HK-2 (cell line): ENCODE measurements around the gene MINK1.
A peak's percentile ranks its signal among the peaks of the same experiment; 100 is the strongest.

Experiments
- DNase-seq: peaks from one replicate; pipeline ENCODE4 v3.0.0-alpha.2; 2018; ENCODE audit not compliant: unreplicated experiment

Gene MINK1

DNA sequence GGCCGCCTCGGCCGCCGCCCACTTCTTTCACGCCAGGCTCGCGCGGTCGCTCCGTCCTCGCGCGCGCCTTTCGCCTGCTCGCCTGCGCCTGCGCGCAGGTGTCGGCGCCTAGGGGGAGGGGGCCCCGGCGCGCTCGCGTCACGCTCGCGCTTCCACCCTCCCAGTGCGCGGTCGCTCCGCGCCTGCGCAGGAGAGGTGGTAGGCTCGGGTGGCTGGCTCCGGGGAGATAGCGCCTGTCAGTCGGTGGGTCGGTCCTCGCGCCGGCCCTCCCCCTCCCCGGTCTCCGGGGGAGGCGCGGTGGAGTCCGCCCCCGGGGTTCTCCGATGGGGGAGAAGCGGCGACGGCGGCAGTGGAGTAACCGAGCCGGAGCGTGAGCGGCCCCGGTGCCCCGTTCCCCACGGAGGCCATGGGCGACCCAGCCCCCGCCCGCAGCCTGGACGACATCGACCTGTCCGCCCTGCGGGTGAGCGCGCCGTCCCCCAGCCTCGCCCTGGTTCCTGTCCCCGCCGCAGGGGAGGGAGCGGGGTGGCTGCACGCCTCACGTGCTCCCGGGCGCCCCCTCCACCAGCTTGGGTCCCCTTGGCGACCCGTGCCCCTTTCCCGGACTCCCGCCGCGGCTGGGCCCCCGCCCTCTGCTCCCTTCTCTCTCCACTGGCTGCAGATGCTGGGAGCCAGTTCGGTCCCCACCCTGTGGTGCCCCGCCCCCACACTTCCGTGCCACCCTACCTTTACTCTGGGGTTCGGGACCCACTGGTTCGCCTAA, at the start of gene MINK1:
Gene MINK1, plus strand, starts transcription at position 163 of the 763 bp plus-strand sequence. Its CDS starts 244 bp downstream, at position 407.
- DNase-seq = peak; percentile 90

DNA sequence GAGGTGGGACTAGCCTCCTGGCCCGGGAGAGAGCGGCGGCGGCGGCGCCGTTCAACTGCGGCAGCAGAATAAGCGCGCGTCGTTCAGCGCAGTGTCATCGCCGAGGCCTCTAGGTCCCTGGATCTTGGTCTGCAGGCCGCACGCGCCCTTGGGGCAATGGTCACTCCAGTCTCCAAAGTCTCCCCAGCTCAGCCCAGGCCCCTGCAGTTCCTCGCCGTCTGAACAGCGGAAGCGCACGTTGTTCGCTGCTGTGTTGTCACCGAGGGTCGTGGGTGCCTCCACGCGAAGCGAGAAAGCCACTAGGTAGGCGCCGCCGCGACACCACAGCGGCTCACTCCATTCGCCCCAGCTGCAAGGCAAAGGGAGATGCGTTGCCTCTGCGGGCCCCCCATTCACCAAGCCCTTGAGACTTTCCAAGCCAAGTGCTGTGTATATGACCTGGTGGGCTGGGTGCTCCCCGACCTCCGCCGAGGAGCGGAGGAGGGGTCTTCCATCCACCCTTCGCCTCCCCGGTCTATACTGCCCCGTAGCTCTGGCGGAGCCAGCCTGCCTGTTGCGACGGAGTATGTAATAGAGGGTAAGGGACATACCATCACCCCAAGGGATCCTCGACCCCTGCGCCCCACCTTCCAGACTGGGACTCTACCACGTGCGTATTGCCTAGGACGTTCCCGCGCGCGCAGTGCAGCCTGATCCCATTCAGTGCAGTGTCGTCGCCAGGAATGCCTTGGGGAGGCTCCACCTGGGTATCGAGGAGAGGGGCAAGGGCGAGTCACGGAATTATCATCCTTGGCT, 47.6 kb upstream of the MINK1 start:
- DNase-seq = no peak

DNA sequence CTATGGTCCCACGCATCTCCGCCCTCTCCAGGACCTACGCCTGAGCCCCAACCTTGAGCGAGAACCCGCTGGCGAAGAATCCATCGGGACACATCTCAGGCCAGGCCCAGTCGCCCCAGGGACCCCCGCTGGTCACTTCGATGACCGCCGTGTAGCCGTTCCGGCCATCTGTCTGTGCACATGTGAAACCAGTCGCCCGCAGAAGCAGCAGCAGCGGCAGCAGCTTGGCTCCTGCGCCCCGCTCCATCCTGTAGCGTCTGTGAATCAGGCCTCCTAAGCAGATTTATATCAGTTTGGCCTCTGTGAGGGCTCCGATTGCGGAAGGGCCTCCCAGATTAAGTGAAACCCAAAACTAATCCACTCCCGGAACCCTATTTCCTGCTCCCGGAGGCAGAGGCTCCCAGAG, 47.0 kb upstream of the MINK1 start, which contains the start of gene VMO1:
Gene VMO1, minus strand, starts transcription at position 259 of the 406 bp plus-strand sequence. Its CDS starts 12 bp downstream, at position 247.
- DNase-seq = no peak

DNA sequence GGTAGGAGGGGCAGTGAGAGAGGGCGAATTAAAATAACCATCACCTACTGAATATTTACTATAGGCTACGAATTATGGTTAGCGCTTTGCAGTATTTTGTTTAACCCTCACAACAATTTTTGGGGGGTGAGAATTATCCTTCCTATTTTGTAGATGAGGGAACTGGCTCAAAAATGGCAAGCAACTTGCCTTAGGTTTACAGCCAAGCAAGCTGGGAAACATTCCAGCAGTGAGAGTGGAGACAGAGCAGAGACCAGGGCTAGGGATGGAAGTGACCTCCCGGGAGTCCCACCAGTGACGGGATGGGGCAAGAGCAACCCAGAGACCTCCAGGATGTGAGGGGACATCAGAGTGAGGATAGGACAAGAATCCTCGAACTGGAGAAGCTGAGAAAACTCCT, 46.6 kb upstream of the MINK1 start:
- no peak for DNase-seq

DNA sequence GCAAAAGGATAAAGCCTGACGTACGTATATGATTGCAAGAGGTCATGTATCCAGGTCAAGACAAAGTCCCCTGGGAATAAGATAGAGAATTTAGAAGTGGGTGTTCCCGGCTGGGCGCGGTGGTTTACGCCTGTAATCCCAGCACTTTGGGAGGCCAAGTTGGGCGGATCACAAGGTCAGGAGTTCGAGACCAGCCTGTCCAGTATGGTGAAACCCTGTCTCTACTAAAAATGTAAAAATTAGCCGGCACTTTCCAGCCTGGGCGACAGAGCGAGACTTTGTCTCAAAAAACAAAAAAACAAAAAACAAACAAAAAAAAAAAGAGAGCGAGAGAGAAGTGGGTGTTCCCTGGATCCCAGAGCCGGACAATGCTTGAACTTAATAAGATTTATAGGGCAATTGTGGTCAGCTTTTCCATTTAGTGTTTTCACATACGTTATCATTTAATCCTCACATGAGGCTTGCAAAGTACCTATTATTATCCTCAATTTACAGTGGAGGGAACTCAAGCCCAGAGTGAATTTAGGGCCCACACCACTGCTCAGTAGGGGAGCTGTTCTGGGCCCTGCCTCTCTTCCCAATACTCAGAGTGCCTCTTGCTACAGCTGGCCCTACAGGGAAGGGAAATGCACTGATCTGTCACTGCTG, 44.9 kb upstream of the MINK1 start:
- DNase-seq = no peak

DNA sequence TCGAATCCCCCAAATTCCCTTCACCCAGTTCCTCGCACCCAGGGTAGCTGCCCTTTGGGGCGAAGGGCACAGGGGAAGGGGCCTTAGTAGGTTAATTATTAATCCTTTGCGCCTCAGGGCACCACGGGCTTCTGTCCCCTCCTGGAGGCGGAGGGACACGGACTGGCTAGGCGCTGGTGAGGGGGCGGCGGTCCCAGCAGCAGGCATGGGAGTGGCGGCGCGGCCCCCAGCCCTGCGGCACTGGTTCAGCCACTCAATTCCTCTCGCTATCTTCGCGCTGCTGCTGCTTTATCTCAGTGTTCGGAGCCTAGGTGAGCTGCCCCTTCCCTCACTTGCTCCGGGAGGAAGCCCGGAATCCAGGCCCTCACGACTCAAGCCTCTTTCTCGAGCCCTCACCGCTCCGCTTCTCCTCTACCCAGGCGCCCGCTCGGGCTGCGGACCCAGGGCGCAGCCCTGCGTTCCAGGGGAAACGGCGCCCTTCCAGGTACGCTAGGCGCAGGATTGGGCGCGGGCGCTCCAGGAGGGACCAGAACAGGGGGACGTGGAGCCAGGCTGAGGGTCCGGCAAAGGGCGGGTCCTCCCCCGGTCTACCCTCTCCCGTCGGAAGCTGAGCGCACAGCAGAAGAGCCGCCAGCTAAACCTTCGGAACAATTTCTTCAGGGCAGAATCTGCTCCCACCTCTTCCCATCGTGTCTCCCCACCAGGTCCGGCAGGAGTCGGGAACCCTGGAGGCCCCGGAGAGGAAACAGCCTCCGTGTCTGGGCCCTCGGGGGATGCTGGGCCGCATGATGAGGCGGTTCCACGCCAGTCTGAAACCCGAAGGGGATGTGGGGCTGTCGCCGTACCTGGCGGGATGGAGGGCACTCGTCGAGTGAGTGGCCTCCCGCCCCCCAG, 44.1 kb upstream of the MINK1 start, which contains the start of gene GLTPD2:
Gene GLTPD2, plus strand, starts transcription at position 158 of the 894 bp plus-strand sequence. Its CDS starts 48 bp downstream, at position 206.
- DNase-seq = peak; percentile 43

DNA sequence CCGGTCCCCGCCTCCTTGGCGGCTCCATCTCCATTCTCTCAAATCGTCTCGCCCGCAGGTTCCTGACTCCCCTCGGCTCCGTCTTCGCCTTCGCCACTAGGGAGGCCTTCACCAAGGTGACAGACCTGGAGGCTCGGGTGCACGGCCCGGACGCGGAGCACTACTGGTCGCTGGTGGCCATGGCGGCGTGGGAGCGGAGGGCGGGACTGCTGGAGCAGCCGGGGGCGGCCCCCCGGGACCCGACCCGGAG, 43.5 kb upstream of the MINK1 start:
- no peak for DNase-seq

DNA sequence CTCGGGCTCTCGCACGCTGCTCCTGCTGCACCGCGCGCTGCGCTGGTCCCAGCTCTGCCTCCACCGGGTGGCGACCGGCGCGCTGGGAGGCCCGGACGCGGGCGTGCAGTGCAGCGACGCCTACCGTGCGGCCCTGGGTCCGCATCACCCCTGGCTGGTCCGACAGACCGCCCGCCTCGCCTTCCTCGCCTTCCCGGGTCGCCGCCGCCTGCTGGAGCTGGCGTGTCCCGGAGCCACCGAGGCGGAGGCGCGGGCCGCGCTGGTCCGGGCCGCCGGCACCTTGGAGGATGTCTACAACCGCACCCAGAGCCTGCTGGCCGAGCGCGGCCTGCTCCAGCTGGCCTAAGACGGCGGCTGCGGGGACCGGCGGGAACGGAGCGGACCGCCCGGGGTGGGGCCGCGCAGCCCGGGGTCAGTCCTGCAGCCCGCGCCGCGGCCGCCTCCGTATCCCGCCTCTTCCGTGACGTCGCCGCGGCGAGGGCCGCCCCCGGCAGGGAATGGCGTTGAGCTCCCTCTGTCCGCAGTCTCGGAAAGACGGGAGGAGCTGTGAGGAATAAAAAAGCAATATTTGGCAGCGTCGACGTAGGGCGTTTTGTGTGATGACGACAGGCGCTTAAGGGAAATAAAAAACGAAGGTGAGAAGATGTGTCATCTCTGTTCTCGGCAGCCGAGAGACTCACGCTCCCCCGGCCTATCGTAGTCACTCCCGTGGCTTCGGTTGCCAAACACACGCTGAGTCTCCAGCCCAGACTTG, 43.0 kb upstream of the MINK1 start:
- DNase-seq = peak; percentile 88

DNA sequence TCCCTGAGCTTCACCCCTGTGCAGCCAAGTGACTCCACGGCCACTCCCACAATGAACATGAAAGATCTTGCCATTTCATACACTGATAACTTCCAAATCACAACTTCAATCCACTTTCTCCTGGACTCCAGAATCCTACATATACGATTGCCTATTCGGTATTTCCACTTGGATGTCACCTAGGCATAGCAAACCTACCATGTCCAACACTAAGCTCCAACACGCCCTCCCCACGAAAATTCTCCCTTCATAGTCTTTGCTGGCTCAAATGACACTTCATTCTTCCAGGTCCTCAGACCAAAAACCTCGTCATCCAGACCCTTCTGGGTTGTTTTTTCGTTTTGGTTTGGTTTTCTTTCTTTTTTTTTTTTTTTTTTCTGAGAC, 42.4 kb upstream of the MINK1 start:
- DNase-seq = no peak

DNA sequence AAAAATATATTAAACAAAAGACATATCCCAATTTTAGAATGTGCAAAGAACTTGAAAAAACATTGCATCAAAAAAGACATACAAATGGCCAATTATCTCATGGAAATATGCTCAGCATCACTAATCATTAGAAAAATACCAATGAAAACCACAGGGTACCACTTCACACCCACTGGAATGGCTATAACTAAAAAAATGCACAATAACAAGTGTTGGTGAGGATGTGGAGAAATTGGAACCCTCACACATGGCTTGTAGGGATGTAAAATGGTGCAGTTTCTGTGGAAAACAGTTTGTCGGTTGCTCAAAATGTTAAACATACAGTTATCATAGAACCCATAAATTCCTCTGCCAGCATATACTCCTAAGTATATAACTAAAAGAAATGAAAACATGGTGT, 38.0 kb upstream of the MINK1 start:
- no peak for DNase-seq

DNA sequence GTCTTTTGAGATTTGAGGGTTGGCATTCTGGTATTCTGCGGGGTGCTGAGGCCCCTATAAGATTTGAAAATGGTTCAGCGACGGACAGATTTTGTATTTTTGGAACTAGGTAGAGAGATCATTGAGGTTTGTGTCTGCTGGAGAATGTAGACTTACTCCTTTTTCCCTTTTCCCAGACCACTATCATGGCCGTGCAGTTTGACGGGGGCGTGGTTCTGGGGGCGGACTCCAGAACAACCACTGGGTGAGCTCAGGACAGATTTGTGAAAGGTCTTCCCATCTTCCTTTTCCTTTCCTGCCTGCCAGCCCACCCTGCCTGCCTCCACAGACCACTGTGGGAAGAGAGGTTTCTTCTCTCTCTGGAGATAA, 36.6 kb upstream of the MINK1 start:
- DNase-seq = peak; percentile 48

DNA sequence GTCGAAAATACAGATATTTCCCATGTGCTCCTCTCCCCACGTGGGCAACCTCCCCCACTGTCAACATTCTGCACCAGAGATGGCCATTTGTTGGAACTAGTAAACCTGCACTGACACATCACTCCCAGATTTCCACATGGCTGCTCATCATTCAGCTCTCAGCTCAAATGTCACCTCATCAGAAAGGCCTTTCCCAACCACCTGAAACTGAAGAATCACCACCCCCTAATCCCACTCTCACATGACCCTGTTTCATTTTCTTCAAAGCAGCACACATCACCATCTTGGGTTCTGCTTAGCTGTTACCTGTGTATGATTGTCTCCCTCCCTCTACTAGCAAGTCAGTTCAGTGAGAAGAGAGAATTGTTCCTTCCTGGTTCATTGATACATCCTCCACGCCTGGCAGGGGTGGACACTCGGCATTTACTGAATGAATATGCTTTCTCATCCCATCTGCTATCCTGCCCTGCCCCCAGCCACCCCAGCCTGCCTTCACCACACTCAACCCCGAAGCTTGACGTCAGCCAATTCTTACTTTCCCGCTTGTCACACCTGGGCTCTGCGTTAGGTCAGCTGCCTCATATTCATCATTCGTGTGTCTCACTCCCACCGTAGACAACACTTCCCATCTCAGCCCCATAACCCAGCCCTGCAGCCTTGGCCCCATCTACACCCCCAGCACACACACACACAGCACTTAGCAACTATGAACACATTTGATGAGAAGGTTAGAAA, 32.5 kb upstream of the MINK1 start:
- peak; percentile 38 for DNase-seq

DNA sequence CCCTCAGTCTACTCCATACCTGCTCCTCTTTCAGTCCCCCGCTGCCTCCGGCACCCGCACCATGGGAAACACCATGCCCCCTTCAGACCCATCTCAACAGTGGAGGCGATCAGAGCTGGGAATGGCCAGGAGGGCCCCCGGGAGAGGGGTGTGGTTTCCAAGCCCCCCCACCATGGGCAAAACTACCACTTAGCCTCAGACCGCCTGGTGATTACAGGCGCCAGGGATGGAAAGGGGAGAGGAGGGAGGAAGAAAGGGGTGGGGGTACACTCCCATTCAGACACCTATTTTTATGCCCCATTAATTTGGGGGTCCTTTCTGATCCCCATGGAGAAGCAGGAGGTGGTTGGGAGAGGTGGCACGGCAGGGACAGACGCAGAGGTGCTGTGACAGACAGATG, 30.9 kb upstream of the MINK1 start, which contains the start of gene C17orf114:
Gene C17orf114, minus strand, starts transcription at position 101 of the 400 bp plus-strand sequence.
- DNase-seq = no peak

DNA sequence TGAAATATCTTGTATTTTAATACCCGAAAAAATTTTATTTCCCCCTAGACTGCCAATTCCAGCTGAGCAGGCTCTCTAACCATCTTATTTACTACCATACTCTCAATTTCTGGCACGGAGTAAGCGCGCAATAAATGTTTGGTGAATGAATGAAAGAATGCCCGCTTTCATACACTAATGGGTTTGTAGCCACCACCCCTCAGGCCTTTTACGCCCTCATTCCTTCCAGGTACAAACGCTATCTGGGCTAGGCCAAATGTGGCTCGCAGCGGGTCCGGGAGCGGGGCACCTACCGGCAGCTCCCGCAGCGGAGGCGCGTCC, 26.7 kb upstream of the MINK1 start:
- DNase-seq = no peak

DNA sequence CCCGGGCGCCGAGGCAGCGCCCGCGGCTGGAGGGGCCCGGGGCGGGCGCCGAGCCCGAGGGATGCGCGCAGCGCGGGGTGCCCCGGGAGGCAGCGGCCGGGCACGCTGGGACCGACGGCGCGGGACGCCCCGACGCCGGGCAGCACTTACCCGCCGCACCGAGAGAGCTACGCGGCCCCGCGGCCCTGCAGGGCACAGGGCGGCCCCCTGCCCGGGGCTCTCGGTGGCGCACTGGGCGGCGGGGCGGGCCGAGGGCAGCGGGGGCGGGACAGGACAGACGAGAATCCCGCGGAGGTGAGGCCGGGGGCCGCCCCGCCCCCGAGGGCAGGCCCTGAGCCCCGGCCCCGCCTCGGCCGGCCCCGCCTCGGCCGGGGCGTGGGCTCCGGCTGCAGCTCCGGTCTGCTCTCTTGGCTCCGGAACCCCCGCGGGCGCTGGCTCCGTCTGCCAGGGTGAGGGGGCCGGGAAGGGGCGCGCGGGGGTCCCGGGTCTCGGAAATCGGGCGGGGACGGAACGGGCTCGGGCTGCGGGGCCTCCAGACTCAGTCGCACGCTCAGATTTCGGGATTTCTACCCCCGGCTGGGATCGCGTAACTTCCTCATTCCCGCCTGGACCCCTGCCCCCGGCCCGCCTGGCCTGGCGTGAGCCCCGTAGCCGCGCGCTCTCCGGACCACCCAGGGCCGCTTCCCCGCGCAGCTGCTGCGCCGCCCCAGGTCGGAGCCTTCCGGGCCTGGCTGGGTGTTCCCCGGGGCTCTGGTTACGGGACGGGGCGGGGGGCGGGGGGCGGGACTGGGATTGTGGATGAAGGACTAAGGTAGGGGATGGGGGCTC, 26.1 kb upstream of the MINK1 start, which contains the start of gene PLD2:
Gene PLD2, plus strand, starts transcription at position 376 of the 828 bp plus-strand sequence. CDS start 621 bp downstream, outside the sequence.
- peak; percentile 82 for DNase-seq

DNA sequence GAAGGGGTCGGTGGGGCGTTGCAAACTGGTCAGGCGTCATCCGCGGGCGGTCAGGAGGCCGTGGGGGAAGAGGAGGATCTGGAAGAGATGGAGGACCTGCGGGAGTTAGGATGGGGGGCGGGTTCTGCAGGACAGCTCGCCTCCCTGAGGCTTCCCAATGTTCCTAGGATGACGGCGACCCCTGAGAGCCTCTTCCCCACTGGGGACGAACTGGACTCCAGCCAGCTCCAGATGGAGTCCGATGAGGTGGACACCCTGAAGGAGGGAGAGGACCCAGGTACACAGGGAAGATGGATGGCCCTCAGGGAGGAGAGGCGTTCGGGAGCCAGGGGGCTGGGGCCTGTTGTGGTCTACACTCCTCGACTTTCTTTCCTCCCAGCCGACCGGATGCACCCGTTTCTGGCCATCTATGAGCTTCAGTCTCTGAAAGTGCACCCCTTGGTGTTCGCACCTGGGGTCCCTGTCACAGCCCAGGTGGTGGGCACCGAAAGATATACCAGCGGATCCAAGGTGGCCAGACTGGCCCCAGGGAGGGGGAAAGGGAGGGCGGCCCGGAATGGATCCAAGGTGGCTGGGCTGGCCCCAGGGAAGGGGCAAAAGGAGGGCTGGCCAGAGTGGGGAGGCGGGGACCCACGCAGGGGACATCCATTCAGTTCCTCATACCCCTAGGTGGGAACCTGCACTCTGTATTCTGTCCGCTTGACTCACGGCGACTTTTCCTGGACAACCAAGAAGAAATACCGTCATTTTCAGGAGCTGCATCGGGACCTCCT, 25.3 kb upstream of the MINK1 start:
- peak; percentile 13 for DNase-seq

DNA sequence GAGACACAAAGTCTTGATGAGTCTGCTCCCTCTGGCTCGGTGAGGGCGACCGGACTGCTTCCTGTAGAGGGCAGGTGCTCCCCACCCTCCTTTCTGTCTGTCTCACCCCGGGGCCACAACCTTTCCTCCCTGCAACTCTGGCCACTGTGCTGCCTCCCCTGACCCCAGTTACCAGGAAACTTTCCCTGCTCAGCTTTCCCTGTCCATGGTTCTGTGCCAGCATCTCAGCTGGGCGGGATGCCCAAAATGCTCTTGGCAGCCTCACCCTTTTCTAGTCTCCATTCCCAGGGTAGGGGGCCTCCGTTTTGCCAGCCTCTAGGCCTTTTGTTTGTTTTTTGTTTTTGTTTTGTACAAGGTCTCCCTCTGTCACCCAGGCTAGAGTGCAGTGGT, 24.8 kb upstream of the MINK1 start:
- DNase-seq = no peak

DNA sequence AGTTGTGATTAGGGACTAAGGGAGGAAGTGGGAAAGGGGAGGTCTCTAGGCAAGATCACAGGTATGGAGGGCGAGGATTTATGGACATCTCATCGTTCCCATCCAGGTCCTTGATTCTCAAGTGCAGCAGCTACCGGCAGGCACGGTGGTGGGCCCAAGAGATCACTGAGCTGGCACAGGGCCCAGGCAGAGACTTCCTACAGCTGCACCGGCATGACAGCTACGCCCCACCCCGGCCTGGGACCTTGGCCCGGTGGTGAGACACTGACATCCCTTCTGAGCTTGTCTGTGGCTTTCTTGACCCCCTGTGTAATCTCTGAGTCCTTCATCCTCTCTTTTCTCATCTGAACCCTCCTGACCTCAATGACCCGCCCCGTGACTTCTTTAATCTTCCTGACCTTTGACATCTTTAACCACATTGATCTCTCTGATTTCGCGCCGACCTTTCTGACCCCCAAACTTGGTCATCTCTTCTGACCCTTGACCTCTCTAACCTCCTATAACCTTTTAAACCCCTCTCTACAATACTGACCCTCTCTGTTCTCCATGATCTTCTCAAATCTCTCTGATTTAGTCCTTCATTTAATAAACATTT, 22.3 kb upstream of the MINK1 start:
- no peak for DNase-seq
